CD14-positive monocyte (primary cell): ENCODE results near the gene SPG21. TPM values are rescaled to one million over a fixed set of nuclear protein-coding genes. Genes with fewer than 3 reads are reported as not detected.

Experiments
- DNase-seq, 3 donors: peaks; one replicate each; pipeline ENCODE4 v3.0.0-alpha.2; 2011 to 2022
- H2AFZ ChIP-seq: 2 replicates; pipeline ENCODE4 v1.6.0; 2012; ENCODE audit warnings: mild to moderate bottlenecking, low read depth, low read length, inconsistent platforms; ENCODE audit not compliant: insufficient read depth, poor library complexity, severe bottlenecking
- H3K27ac ChIP-seq, 2 donors: 1 replicate in 1 of 2; 2 replicates in 1 of 2; pipeline ENCODE4 v1.5.1; 2012 to 2013; ENCODE audit warnings: low read length in 2 of 2, control low read depth in 1 of 2, inconsistent platforms in 1 of 2, low read depth in 1 of 2, mild to moderate bottlenecking in 1 of 2
- H3K27me3 ChIP-seq, 2 donors: one replicate each; pipeline versions ENCODE4 v1.6.0 to v1.6.1; 2011 to 2013; ENCODE audit warnings: low read length in 2 of 2; ENCODE audit not compliant: control insufficient read depth in 2 of 2, insufficient read depth in 2 of 2
- H3K36me3 ChIP-seq, 2 donors: replicated peaks in 1 of 2; 1 replicate in 1 of 2; 2 replicates in 1 of 2; pipeline versions ENCODE4 v1.5.1 to v1.6.1; 2012 to 2013; ENCODE audit warnings: low read length in 2 of 2, control low read depth in 1 of 2, inconsistent platforms in 1 of 2, mild to moderate bottlenecking in 1 of 2; ENCODE audit not compliant: insufficient read depth in 2 of 2, control insufficient read depth in 1 of 2
- H3K4me1 ChIP-seq, 2 donors: 1 replicate in 1 of 2; 2 replicates in 1 of 2; pipeline versions ENCODE4 v1.5.1 to v1.6.1; 2012 to 2013; ENCODE audit warnings: low read length in 2 of 2, control low read depth in 1 of 2, inconsistent platforms in 1 of 2, mild to moderate bottlenecking in 1 of 2, moderate library complexity in 1 of 2; ENCODE audit not compliant: insufficient read depth in 2 of 2, control insufficient read depth in 1 of 2
- H3K4me2 ChIP-seq: replicated peaks from 2 replicates; pipeline ENCODE3; 2012; ENCODE audit warnings: low read length, moderate library complexity, mild to moderate bottlenecking; ENCODE audit not compliant: poor library complexity, severe bottlenecking; ENCODE audit errors: extremely low read depth
- H3K4me3 ChIP-seq, 3 experiments: fragments of 200-600 bp in 1 of 3; sonication (generic) in 1 of 3; replicated peaks in 1 of 3; 1 replicate in 2 of 3; 2 replicates in 1 of 3; pipeline ENCODE4 v1.5.1; 2011 to 2013; ENCODE audit warnings: low read length in 3 of 3, mild to moderate bottlenecking in 3 of 3, control low read depth in 2 of 3, low read depth in 2 of 3, inconsistent platforms in 1 of 3, moderate library complexity in 1 of 3
- H3K79me2 ChIP-seq: 2 replicates; pipeline ENCODE4 v1.6.0; 2012; ENCODE audit warnings: mild to moderate bottlenecking, control low read depth, inconsistent platforms, low read length, moderate library complexity; ENCODE audit not compliant: insufficient read depth
- H3K9ac ChIP-seq: 2 replicates; pipeline ENCODE4 v1.6.0; 2017; ENCODE audit warnings: low read length, mild to moderate bottlenecking; ENCODE audit not compliant: insufficient read depth, poor library complexity, severe bottlenecking
- H3K9me3 ChIP-seq, 2 donors: replicated peaks in 1 of 2; 1 replicate in 1 of 2; 2 replicates in 1 of 2; pipeline versions ENCODE4 v1.5.1 to v1.6.1; 2012 to 2013; ENCODE audit warnings: low read length in 2 of 2, control low read depth in 1 of 2; ENCODE audit not compliant: control insufficient read depth in 1 of 2, insufficient read depth in 1 of 2
- H4K20me1 ChIP-seq: 2 replicates; pipeline ENCODE4 v1.6.0; 2012; ENCODE audit warnings: mild to moderate bottlenecking, low read length, control low read depth, moderate library complexity; ENCODE audit not compliant: insufficient read depth
- H3K27ac Mint-ChIP-seq, 7 donors: one replicate each; pipeline ENCODE4 v1.8.0; 2020; ENCODE audit warnings: mild to moderate bottlenecking in 7 of 7, mixed read lengths in 7 of 7, moderate library complexity in 6 of 7, inconsistent platforms in 2 of 7
- H3K27me3 Mint-ChIP-seq, 3 donors: one replicate each; pipeline ENCODE4 v1.8.0; 2021 to 2022; ENCODE audit warnings: low read depth in 3 of 3, mild to moderate bottlenecking in 3 of 3, mixed read lengths in 3 of 3, moderate library complexity in 3 of 3, inconsistent platforms in 1 of 3
- H3K36me3 Mint-ChIP-seq, 2 donors: one replicate each; pipeline ENCODE4 v1.8.0; 2020; ENCODE audit warnings: mixed read lengths in 2 of 2, inconsistent platforms in 1 of 2, mild to moderate bottlenecking in 1 of 2
- H3K4me1 Mint-ChIP-seq: one replicate; pipeline ENCODE4 v1.8.0; 2020; ENCODE audit warnings: mild to moderate bottlenecking, mixed read lengths
- H3K4me3 Mint-ChIP-seq, 2 donors: one replicate each; pipeline ENCODE4 v1.8.0; 2020; ENCODE audit warnings: mild to moderate bottlenecking in 2 of 2, mixed read lengths in 2 of 2, moderate library complexity in 1 of 2
- H3K9me3 Mint-ChIP-seq, 7 donors: one replicate each; pipeline ENCODE4 v1.8.0; 2020 to 2022; ENCODE audit warnings: mixed read lengths in 7 of 7, mild to moderate bottlenecking in 6 of 7, moderate library complexity in 6 of 7, inconsistent platforms in 2 of 7
- WGBS: methylation state at CpG from one replicate; pipeline ENCODE4 v1.1.5; 2013; ENCODE audit warnings: missing lambda C conversion rate; ENCODE audit not compliant: insufficient coverage; 5-methylcytosine and 5-hydroxymethylcytosine counted together
- intact Hi-C, 2 donors: fragments of 100-400 bp; cut with micrococcal nuclease; formaldehyde crosslinking; loops; one replicate each; pipeline versions ENCODE4 v1.15.0 to v1.15.1; 2023
- polyA plus RNA-seq, 3 donors: library from polyadenylated mRNA; depleted of rRNA in 1 of 3; unstranded in 2 of 3; stranded (reverse) in 1 of 3; fragments of 300-500 nt in 2 of 3; fragments of >200 nt in 1 of 3; fragmentation: Illumina TruSeq in 2 of 3; gene quantifications; 1 replicate in 2 of 3; 2 replicates in 1 of 3; pipeline ENCODE4 v1.2.3, GENCODE V29; 2012 to 2021
- TF ChIP-seq, protein P1 (sequence below): fragments of 200-600 bp; IDR thresholded peaks from one replicate; pipeline ENCODE4 v1.8.0; 2022; ENCODE audit warnings: antibody characterized with exemption, mild to moderate bottlenecking

Gene SPG21
- polyA plus RNA-seq, 3 donors = 102 to 375 (median 358) TPM

DNA sequence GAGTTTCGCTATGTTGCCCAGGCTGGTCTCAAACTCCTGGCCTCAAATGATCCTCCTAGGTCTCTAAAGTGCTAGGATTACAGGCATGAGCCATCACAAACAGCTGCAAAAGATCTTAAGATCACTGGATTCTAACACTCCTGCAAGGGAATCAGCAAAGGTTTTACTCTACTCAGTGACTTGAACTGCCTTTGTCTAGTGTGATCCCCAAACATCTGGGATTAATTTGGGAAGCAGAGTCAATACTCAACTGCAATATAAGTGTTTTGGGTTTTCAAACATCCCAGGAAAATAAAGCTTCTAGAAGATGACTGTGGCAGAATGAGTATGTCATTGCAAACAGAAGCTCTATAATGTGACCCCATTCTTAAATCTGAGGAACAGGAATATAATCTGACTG is 7.2 kb downstream of the SPG21 start:
- Histone ChIP-seq H3K9ac (no peak overlapping the region), H3K4me3 (no peak overlapping the region), H3K9me3 (no peaks in the 10 kb centered on the region), H3K27me3 (no peaks in the 10 kb centered on the region), H4K20me1 (peaks cover 25% of the 10 kb centered on the region), H3K79me2 (peaks cover 62% of the 10 kb centered on the region), H3K27ac (peak overlapping the region in 1 of 2 donors; percentile 41), H3K36me3 (peaks cover 48 to 61% of the 10 kb centered on the region in 2 donors), H3K4me1 (peaks cover 40 to 44% of the 10 kb centered on the region in 2 donors), H2AFZ (no peak overlapping the region), H3K4me2 (no peak overlapping the region)
- intact Hi-C loops = loop anchor here in 1 of 2 donors (10.0 kb wide), 1 partner anchor 138 kb away; the partner anchor contains the start of gene PLEKHO2
- no peak overlapping the region for H3K27ac Mint-ChIP-seq
- peaks cover 41% of the 10 kb centered on the region for H3K4me1 Mint-ChIP-seq
- TF ChIP-seq, protein P1, sequence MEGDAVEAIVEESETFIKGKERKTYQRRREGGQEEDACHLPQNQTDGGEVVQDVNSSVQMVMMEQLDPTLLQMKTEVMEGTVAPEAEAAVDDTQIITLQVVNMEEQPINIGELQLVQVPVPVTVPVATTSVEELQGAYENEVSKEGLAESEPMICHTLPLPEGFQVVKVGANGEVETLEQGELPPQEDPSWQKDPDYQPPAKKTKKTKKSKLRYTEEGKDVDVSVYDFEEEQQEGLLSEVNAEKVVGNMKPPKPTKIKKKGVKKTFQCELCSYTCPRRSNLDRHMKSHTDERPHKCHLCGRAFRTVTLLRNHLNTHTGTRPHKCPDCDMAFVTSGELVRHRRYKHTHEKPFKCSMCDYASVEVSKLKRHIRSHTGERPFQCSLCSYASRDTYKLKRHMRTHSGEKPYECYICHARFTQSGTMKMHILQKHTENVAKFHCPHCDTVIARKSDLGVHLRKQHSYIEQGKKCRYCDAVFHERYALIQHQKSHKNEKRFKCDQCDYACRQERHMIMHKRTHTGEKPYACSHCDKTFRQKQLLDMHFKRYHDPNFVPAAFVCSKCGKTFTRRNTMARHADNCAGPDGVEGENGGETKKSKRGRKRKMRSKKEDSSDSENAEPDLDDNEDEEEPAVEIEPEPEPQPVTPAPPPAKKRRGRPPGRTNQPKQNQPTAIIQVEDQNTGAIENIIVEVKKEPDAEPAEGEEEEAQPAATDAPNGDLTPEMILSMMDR = no peak
- no peaks in the 10 kb centered on the region for H3K9me3 Mint-ChIP-seq
- peaks cover 49 to 58% of the 10 kb centered on the region in 2 donors for H3K36me3 Mint-ChIP-seq
- no peaks in the 10 kb centered on the region for H3K27me3 Mint-ChIP-seq
- no peak overlapping the region for H3K4me3 Mint-ChIP-seq
- DNase-seq = no peak
- 86% methylated on average over 1 of the region's 1 CpG for WGBS

DNA sequence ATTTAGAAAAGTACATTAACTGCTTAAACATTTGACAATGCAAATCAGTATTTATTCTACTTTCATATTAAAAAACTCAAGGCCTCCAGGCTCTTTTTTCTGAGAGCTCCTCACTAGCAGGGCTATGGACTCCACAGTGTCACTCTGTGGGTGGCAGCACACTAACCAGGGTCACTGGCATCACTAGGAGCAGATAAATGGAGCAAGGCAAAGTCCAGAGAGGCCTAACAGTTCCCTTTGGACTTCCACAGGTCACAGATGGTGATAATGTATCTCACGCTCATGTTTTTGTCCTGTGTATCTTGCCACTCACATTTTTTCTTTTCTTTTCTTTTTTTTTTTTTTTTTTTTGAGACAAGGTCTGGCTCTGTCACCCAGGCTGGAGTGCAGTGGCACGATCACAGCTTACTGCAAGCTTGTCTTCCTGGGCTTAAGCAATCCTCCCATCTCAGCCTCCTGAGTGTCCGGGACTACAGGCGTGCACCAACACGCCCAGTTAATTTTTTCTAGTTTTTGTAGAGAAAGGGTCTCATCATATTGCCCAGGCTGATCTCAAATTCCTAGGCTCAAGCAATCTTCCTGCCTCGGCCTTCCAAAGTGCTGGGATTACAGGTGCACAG is 7.8 kb downstream of the SPG21 start:
- Histone ChIP-seq H3K27ac (peak overlapping the region in 1 of 2 donors; percentile 41), H3K4me3 (no peak overlapping the region), H4K20me1 (peaks cover 31% of the 10 kb centered on the region), H3K36me3 (peaks cover 50 to 61% of the 10 kb centered on the region in 2 donors), H3K27me3 (no peaks in the 10 kb centered on the region), H3K79me2 (peaks cover 57% of the 10 kb centered on the region), H3K9me3 (no peaks in the 10 kb centered on the region), H3K4me1 (peaks cover 34 to 38% of the 10 kb centered on the region in 2 donors), H3K9ac (no peak overlapping the region), H3K4me2 (no peak overlapping the region), H2AFZ (no peak overlapping the region)
- 100% methylated on average over 1 of the region's 6 CpGs for WGBS
- peak overlapping the region in 2 of 7 donors; percentile 37 to 75 for H3K27ac Mint-ChIP-seq
- no peaks in the 10 kb centered on the region for H3K27me3 Mint-ChIP-seq
- intact Hi-C loops = loop anchor here in 1 of 2 donors (10.0 kb wide), 1 partner anchor 137 kb away; the partner anchor contains the start of gene PLEKHO2
- TF ChIP-seq, protein P1 = no peak
- no peak for DNase-seq
- H3K9me3 Mint-ChIP-seq = no peaks in the 10 kb centered on the region
- no peak overlapping the region for H3K4me3 Mint-ChIP-seq
- H3K4me1 Mint-ChIP-seq = peaks cover 36% of the 10 kb centered on the region
- H3K36me3 Mint-ChIP-seq = peaks cover 51 to 60% of the 10 kb centered on the region in 2 donors
